Brain microvascular endothelial cell (primary cell): ENCODE results near the gene ODAD4.

ENCODE experiments used
- DNase-seq: peaks from one replicate; pipeline ENCODE4 v3.0.0-alpha.2; 2020
- H3K27ac ChIP-seq: fragments of 250-450 bp; sonication (Bioruptor Pico); 2 replicates; pipeline ENCODE4 v1.5.1; 2020; ENCODE audit warnings: mild to moderate bottlenecking, moderate library complexity
- H3K27me3 ChIP-seq: fragments of 250-450 bp; sonication (Bioruptor Pico); replicated peaks from 2 replicates; pipeline ENCODE4 v1.5.1; 2020; ENCODE audit warnings: mild to moderate bottlenecking
- H3K36me3 ChIP-seq: fragments of 250-450 bp; sonication (Bioruptor Pico); replicated peaks from 2 replicates; pipeline ENCODE4 v1.5.1; 2020; ENCODE audit warnings: mild to moderate bottlenecking
- H3K4me3 ChIP-seq: 2 replicates; pipeline ENCODE4 v1.5.1; 2011; ENCODE audit warnings: low read depth, mild to moderate bottlenecking, control low read depth, low read length, moderate library complexity
- in situ Hi-C: cut with HindIII; loops from 2 replicates; pipeline ENCODE4 v1.10.0; 2017; ENCODE audit warnings: low sequenced_read_pairs, low pct_ligation_motif_present
- TF ChIP-seq, protein P1 (sequence below): IDR thresholded peaks from 2 replicates; pipeline ENCODE4 v1.5.1; 2011; ENCODE audit warnings: low read depth, mild to moderate bottlenecking, moderate library complexity, low read length, control low read depth, inconsistent platforms; ENCODE audit errors: missing control alignments

Gene ODAD4

DNA sequence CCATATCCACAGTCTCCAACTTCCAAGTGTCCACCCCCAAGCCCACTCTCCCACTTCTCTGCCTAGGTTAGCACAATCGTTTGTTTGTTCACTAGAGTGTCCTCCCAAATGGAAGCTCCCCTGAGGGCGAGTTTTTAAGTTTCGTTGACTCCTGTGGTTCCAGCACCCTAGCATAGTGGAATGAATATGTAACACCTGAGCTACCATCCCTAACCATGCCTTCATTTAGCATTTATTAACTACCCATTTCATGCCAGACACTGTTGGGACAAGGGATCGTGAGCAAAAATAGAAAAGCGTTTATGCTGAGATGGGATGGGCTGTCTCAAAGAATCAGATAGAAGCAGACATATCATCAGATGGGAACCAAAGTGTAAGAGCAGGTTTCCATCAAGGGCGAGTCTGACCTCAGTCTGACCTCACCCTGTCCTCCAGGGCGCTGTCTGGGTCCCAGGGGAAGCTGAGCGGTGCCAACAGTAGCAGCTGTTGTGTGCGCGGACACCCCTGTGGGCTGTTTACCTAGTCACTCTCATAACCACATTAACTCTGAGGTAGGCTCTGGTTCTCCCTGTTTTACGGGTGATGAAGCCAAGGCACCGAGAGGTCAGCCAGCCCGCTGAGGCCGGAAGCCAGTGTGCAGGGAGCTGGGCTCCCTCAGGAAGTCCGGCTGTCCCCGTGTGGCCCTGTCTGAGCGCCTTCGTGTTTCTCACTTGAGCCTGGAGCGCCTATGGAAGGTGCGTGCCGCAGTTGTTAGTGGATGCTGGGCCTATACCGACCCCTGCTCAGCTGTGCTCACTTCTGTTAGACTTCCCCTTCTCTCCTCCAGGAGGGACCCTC, 42.4 kb downstream of the ODAD4 start:
- Histone ChIP-seq H3K27me3 (no peaks in the 10 kb centered on the region), H3K27ac (peak overlapping the region; percentile 9), H3K36me3 (peaks cover 72% of the 10 kb centered on the region), H3K4me3 (no peak overlapping the region)
- in situ Hi-C loops, result loop anchor here (25.0 kb wide), 1 partner anchor 140 kb away; the partner anchor contains the start of genes DHX58, HSPB9 and KAT2A
- peak; percentile 31 for DNase-seq
- TF ChIP-seq, protein P1, sequence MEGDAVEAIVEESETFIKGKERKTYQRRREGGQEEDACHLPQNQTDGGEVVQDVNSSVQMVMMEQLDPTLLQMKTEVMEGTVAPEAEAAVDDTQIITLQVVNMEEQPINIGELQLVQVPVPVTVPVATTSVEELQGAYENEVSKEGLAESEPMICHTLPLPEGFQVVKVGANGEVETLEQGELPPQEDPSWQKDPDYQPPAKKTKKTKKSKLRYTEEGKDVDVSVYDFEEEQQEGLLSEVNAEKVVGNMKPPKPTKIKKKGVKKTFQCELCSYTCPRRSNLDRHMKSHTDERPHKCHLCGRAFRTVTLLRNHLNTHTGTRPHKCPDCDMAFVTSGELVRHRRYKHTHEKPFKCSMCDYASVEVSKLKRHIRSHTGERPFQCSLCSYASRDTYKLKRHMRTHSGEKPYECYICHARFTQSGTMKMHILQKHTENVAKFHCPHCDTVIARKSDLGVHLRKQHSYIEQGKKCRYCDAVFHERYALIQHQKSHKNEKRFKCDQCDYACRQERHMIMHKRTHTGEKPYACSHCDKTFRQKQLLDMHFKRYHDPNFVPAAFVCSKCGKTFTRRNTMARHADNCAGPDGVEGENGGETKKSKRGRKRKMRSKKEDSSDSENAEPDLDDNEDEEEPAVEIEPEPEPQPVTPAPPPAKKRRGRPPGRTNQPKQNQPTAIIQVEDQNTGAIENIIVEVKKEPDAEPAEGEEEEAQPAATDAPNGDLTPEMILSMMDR, result no peak

GRCh38 chr17:41973408-41973811, 43.0 kb downstream of the ODAD4 start:
- Histone ChIP-seq H3K36me3 (peaks cover 77% of the 10 kb centered on the region), H3K27ac (peak overlapping the region; percentile 9), H3K27me3 (no peaks in the 10 kb centered on the region), H3K4me3 (no peak overlapping the region)
- TF ChIP-seq, protein P1, result no peak
- DNase-seq, result no peak
- in situ Hi-C loops, result loop anchor here (25.0 kb wide), 1 partner anchor 139 kb away; the partner anchor contains the start of genes DHX58, HSPB9 and KAT2A

- Histone ChIP-seq H3K27me3 (no peaks in the 10 kb centered on the region), H3K36me3 (peaks cover 75% of the 10 kb centered on the region), H3K27ac (no peak overlapping the region), H3K4me3 (no peak overlapping the region)
- in situ Hi-C loops, result loop anchor here (25.0 kb wide), 1 partner anchor 138 kb away; the partner anchor contains the start of genes DHX58, HSPB9 and KAT2A
- DNase-seq, result no peak
- TF ChIP-seq, protein P1, result no peak
Observed at GRCh38 chr17:41974031-41974430, 43.6 kb downstream of the ODAD4 start.

- H3K27ac ChIP-seq, result no peak overlapping the region
- H3K36me3 ChIP-seq, result peaks cover 79% of the 10 kb centered on the region
- no peak overlapping the region for H3K4me3 ChIP-seq
- no peaks in the 10 kb centered on the region for H3K27me3 ChIP-seq
- no peak for DNase-seq
- in situ Hi-C loops, result loop anchor here (25.0 kb wide), 1 partner anchor 138 kb away; the partner anchor contains the start of genes DHX58, HSPB9 and KAT2A
- TF ChIP-seq, protein P1, result no peak
Observed at GRCh38 chr17:41974658-41975057, 44.2 kb downstream of the ODAD4 start.

GRCh38 chr17:41975099-41976083, 45.0 kb downstream of the ODAD4 start:
- peaks cover 85% of the 10 kb centered on the region for H3K36me3 ChIP-seq
- TF ChIP-seq, protein P1, result no peak
- in situ Hi-C loops, result no loop called here
- H3K4me3 ChIP-seq, result no peak overlapping the region
- H3K27ac ChIP-seq, result no peak overlapping the region
- DNase-seq, result no peak
- no peaks in the 10 kb centered on the region for H3K27me3 ChIP-seq
